Measurements from ENCODE around the gene ZCCHC2. TPM values are rescaled to one million over a fixed set of nuclear protein-coding genes. Genes with fewer than 3 reads are reported as not detected.

The ZCCHC2 gene
- total and polyA plus RNA-seq, 2 of the 13 experiments (the other 11 are each of a cell fraction or from before 2014, with no cell fraction given): 62.5 to 76.1 TPM

GRCh38 chr18:62518460-62519375 lies 4.1 kb upstream of the ZCCHC2 start:
- H2AFZ ChIP-seq (ENCODE audit: low read length): no peak overlapping the region
- peaks cover 33% of the 10 kb centered on the region for H3K4me1 ChIP-seq (ENCODE audit: insufficient read depth, low read length)
- H3K27me3 ChIP-seq (ENCODE audit: control insufficient read depth in 1 of 2, insufficient read depth in 2 of 2, low read length in 2 of 2): no peaks in the 10 kb centered on the region
- intact Hi-C loops (cut with micrococcal nuclease; ENCODE audit: unreplicated experiment) (no loop called here), in situ Hi-C loops (cut with HindIII; ENCODE audit: extremely low pct_ligation_motif_present, low pct_unique_long_range_greater_than_20kb) (no loop called here)
- ATAC-seq (no peak), FAIRE-seq (no peak), DNase-seq (ENCODE audit: low spot score) (no peak)
- ChIA-PET CTCF (ENCODE audit: low intra/inter-chr PET ratio, low total read pairs) (no interaction called here), POLR2A (no interaction called here)
- peaks cover 12% of the 10 kb centered on the region for H3K9me3 ChIP-seq (ENCODE audit: low read length)
- H3K36me3 ChIP-seq (replicated peaks in 1 of 2; ENCODE audit: control insufficient read depth in 1 of 2, insufficient read depth in 2 of 2, low read length in 2 of 2): no peaks in the 10 kb centered on the region
- WGBS (ENCODE audit: low lambda C conversion rate): 85% methylated on average over 9 of the region's 9 CpGs
- BruUV-seq (replicated peaks): no TSS peak
- no peak overlapping the region for H3K4me3 ChIP-seq (replicated peaks in 1 of 3; ENCODE audit: insufficient read depth in 1 of 3, low read depth in 2 of 3, low read length in 3 of 3)
- no peak overlapping the region for H3K4me2 ChIP-seq (ENCODE audit: low read depth, low read length)
- peaks cover 42% of the 10 kb centered on the region for H3K79me2 ChIP-seq (ENCODE audit: insufficient read depth, low read length)
- TF ChIP-seq ZNF770 (CRISPR knock-in tag; IDR thresholded peaks at IDR 0.05) (peak; percentile 79), MAFK (conservative IDR thresholded peaks at IDR 0.05 in 1 of 2, IDR thresholded peaks at IDR 0.05 in 1 of 2; ENCODE audit: low read length in 2 of 2) (peak; percentile 99), NFE2L2 (IDR thresholded peaks at IDR 0.05; ENCODE audit: low read length) (peak; percentile 81), KDM2A (CRISPR knock-in tag; IDR thresholded peaks at IDR 0.05; ENCODE audit: borderline replicate concordance, low read depth) (no peak), ZBTB33 (CRISPR knock-in tag; IDR thresholded peaks at IDR 0.05) (peak; percentile 61; the same call in 1 of the 2 replicates), MAF1 (CRISPR knock-in tag; IDR thresholded peaks at IDR 0.05; ENCODE audit: borderline replicate concordance) (no peak), MAFG (CRISPR knock-in tag; IDR thresholded peaks at IDR 0.05) (peak; percentile 82), MAFF (IDR thresholded peaks at IDR 0.05; ENCODE audit: low read depth, low read length) (peak; percentile 99), RFX1 (IDR thresholded peaks at IDR 0.05) (no peak), DNMT3B (CRISPR knock-in tag; conservative IDR thresholded peaks at IDR 0.05) (no peak)
- H4K20me1 ChIP-seq (ENCODE audit: insufficient read depth, low read length): no peaks in the 10 kb centered on the region
- peak overlapping the region; percentile 8 for H3K27ac ChIP-seq (ENCODE audit: extremely low read length, insufficient read depth, low read length)
- H3K9ac ChIP-seq (ENCODE audit: insufficient read depth, low read depth, low read length): no peak overlapping the region
